HepG2 (cell line): Measurements from ENCODE around the gene CD68. TPM values are rescaled to one million over a fixed set of nuclear protein-coding genes. Genes with fewer than 3 reads are reported as not detected.

Experiments
- EP300 ChIP-seq, 3 experiments: sonication (generic) in 1 of 3; formaldehyde crosslinking in 1 of 3; IDR thresholded peaks; 2 replicates each; pipeline versions ENCODE4 v1.5.1 to v1.6.1; 2011 to 2020; ENCODE audit warnings: low read depth in 2 of 3, low read length in 2 of 3, borderline replicate concordance in 1 of 3, improper control_type of control experiment in 1 of 3, mild to moderate bottlenecking in 1 of 3, missing genetic modification reagents in 1 of 3, moderate library complexity in 1 of 3
- ETS1 ChIP-seq: sonication (generic); formaldehyde crosslinking; IDR thresholded peaks from 2 replicates; pipeline ENCODE4 v1.4.0; 2020; ENCODE audit warnings: missing genetic modification reagents
- HMGA1 ChIP-seq: sonication (generic); formaldehyde crosslinking; conservative IDR thresholded peaks from 2 replicates; pipeline ENCODE4 v1.4.0; 2020; ENCODE audit warnings: missing genetic modification reagents
- KLF11 ChIP-seq: IDR thresholded peaks from 2 replicates; pipeline ENCODE4 v1.6.1; 2016; ENCODE audit warnings: missing compliant biosample characterization
- MBD4 ChIP-seq: IDR thresholded peaks from 2 replicates; pipeline ENCODE4 v1.6.1; 2012; ENCODE audit warnings: low read length, inconsistent platforms, borderline replicate concordance
- MTERF4 ChIP-seq: sonication (generic); formaldehyde crosslinking; IDR thresholded peaks from 2 replicates; pipeline ENCODE4 v1.8.0; 2023; ENCODE audit warnings: mild to moderate bottlenecking, missing genetic modification reagents
- NCOA2 ChIP-seq: sonication (generic); formaldehyde crosslinking; IDR thresholded peaks from 2 replicates; pipeline ENCODE4 v1.8.0; 2022; ENCODE audit warnings: inconsistent platforms
- PITX1 ChIP-seq: sonication (generic); formaldehyde crosslinking; IDR thresholded peaks from 2 replicates; pipeline ENCODE4 v1.5.1; 2020; ENCODE audit warnings: mild to moderate bottlenecking, missing genetic modification reagents
- PREB ChIP-seq: sonication (generic); formaldehyde crosslinking; IDR thresholded peaks from 2 replicates; pipeline ENCODE4 v1.4.0; 2020; ENCODE audit warnings: missing genetic modification reagents
- TRIM24 ChIP-seq: sonication (generic); formaldehyde crosslinking; IDR thresholded peaks from 2 replicates; pipeline ENCODE4 v1.8.0; 2022; ENCODE audit warnings: mild to moderate bottlenecking, missing genetic modification reagents
- ZMAT5 ChIP-seq: sonication (generic); formaldehyde crosslinking; IDR thresholded peaks from 2 replicates; pipeline ENCODE4 v1.5.0; 2020; ENCODE audit warnings: mild to moderate bottlenecking, low read depth, missing genetic modification reagents, borderline replicate concordance
- ZNF20 ChIP-seq: sonication (generic); formaldehyde crosslinking; IDR thresholded peaks from 2 replicates; pipeline ENCODE4 v1.4.0; 2020; ENCODE audit warnings: mild to moderate bottlenecking, moderate library complexity, missing genetic modification reagents
- ZNF253 ChIP-seq: sonication (generic); formaldehyde crosslinking; IDR thresholded peaks from 2 replicates; pipeline ENCODE4 v1.8.0; 2022; ENCODE audit warnings: mild to moderate bottlenecking, missing genetic modification reagents, borderline replicate concordance
- ZNF44 ChIP-seq: sonication (generic); formaldehyde crosslinking; IDR thresholded peaks from 2 replicates; pipeline ENCODE4 v1.5.1; 2020; ENCODE audit warnings: mild to moderate bottlenecking, missing genetic modification reagents
- ZNF451 ChIP-seq: sonication (generic); formaldehyde crosslinking; IDR thresholded peaks from 2 replicates; pipeline ENCODE4 v1.5.0; 2020; ENCODE audit warnings: mild to moderate bottlenecking, missing genetic modification reagents
- ZNF746 ChIP-seq: sonication (generic); formaldehyde crosslinking; IDR thresholded peaks from 2 replicates; pipeline ENCODE4 v1.8.0; 2022; ENCODE audit warnings: mild to moderate bottlenecking, missing genetic modification reagents
- polyA plus RNA-seq, 8 experiments: library from polyadenylated mRNA; depleted of rRNA in 3 of 8; stranded (reverse) in 7 of 8; unstranded in 1 of 8; fragments of >200 nt; fragmentation: Illumina TruSeq in 4 of 8; extraction: Trizol in 4 of 8; gene quantifications; 2 replicates each; pipeline versions ENCODE4 v1.2.1 to v1.2.3, GENCODE V29; 2011 to 2016; ENCODE audit warnings: low read depth in 4 of 8, missing spikeins in 1 of 8, mixed read lengths in 1 of 8; ENCODE audit not compliant: insufficient read depth in 1 of 8
- total RNA-seq, 5 experiments: library from RNA; depleted of rRNA; stranded (reverse); fragments of >200 nt; fragmentation: Illumina TruSeq; extraction: Trizol; gene quantifications; 2 replicates each; pipeline ENCODE4 v1.2.3, GENCODE V29; 2016; ENCODE audit warnings: low read depth in 1 of 5
- TF ChIP-seq, protein P1 (sequence below): sonication (generic); formaldehyde crosslinking; IDR thresholded peaks from 2 replicates; pipeline ENCODE4 v1.4.0; 2020; ENCODE audit warnings: missing genetic modification reagents, borderline replicate concordance
- TF ChIP-seq, protein P2 (sequence below): sonication (generic); formaldehyde crosslinking; IDR thresholded peaks from 2 replicates; pipeline ENCODE4 v1.8.0; 2022; ENCODE audit warnings: mild to moderate bottlenecking, missing genetic modification reagents, borderline replicate concordance
- TF ChIP-seq, protein P3 (sequence below), 2 experiments: sonication (generic) in 1 of 2; formaldehyde crosslinking in 1 of 2; IDR thresholded peaks; 2 replicates each; pipeline versions ENCODE4 v1.4.0 to v1.6.1; 2018 to 2020; ENCODE audit warnings: missing genetic modification reagents in 2 of 2, borderline replicate concordance in 1 of 2, low read depth in 1 of 2, mild to moderate bottlenecking in 1 of 2, missing biosample characterization in 1 of 2

The CD68 gene
- total and polyA plus RNA-seq, 2 of the 13 experiments (the other 11 are each of a cell fraction or from before 2014, with no cell fraction given), result 10.3 to 104 TPM

GRCh38 chr17:7579834-7580603 is 581 bp downstream of the CD68 start (continued):
- TF ChIP-seq PREB (CRISPR knock-in tag), result no peak
- TF ChIP-seq ZNF746 (CRISPR knock-in tag), result no peak
- TF ChIP-seq HMGA1 (CRISPR knock-in tag), result no peak
- no peak for TF ChIP-seq TRIM24 (CRISPR knock-in tag)
- no peak for TF ChIP-seq ZNF253
- TF ChIP-seq, protein P1, sequence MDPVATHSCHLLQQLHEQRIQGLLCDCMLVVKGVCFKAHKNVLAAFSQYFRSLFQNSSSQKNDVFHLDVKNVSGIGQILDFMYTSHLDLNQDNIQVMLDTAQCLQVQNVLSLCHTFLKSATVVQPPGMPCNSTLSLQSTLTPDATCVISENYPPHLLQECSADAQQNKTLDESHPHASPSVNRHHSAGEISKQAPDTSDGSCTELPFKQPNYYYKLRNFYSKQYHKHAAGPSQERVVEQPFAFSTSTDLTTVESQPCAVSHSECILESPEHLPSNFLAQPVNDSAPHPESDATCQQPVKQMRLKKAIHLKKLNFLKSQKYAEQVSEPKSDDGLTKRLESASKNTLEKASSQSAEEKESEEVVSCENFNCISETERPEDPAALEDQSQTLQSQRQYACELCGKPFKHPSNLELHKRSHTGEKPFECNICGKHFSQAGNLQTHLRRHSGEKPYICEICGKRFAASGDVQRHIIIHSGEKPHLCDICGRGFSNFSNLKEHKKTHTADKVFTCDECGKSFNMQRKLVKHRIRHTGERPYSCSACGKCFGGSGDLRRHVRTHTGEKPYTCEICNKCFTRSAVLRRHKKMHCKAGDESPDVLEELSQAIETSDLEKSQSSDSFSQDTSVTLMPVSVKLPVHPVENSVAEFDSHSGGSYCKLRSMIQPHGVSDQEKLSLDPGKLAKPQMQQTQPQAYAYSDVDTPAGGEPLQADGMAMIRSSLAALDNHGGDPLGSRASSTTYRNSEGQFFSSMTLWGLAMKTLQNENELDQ (CRISPR knock-in tag), result no peak
- TF ChIP-seq, protein P2, sequence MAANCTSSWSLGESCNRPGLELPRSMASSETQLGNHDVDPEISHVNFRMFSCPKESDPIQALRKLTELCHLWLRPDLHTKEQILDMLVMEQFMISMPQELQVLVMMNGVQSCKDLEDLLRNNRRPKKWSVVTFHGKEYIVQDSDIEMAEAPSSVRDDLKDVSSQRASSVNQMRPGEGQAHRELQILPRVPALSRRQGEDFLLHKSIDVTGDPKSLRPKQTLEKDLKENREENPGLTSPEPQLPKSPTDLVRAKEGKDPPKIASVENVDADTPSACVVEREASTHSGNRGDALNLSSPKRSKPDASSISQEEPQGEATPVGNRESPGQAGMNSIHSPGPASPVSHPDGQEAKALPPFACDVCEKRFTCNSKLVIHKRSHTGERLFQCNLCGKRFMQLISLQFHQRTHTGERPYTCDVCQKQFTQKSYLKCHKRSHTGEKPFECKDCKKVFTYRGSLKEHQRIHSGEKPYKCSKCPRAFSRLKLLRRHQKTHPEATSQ (CRISPR knock-in tag), result no peak
- no peak for TF ChIP-seq EP300 (IDR thresholded peaks at IDR 0.05; ENCODE audit: low read depth in 2 of 2, low read length in 2 of 2)
- no peak for TF ChIP-seq EP300 (CRISPR knock-in tag; IDR thresholded peaks at IDR 0.05; ENCODE audit: borderline replicate concordance)
- TF ChIP-seq, protein P3, sequence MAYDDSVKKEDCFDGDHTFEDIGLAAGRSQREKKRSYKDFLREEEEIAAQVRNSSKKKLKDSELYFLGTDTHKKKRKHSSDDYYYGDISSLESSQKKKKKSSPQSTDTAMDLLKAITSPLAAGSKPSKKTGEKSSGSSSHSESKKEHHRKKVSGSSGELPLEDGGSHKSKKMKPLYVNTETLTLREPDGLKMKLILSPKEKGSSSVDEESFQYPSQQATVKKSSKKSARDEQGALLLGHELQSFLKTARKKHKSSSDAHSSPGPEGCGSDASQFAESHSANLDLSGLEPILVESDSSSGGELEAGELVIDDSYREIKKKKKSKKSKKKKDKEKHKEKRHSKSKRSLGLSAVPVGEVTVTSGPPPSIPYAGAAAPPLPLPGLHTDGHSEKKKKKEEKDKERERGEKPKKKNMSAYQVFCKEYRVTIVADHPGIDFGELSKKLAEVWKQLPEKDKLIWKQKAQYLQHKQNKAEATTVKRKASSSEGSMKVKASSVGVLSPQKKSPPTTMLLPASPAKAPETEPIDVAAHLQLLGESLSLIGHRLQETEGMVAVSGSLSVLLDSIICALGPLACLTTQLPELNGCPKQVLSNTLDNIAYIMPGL (CRISPR knock-in tag; IDR thresholded peaks at IDR 0.05; ENCODE audit: borderline replicate concordance in 1 of 2, low read depth in 1 of 2), result 0 out of 4 replicates have a peak, but pooled peaks of 1 of the 2 experiments have one; percentile 7
- TF ChIP-seq ZNF44, result no peak
- TF ChIP-seq NCOA2, result no peak
- no peak for TF ChIP-seq PITX1 (CRISPR knock-in tag)
- TF ChIP-seq ZNF20 (CRISPR knock-in tag), result no peak
- no peak for TF ChIP-seq ETS1
- no peak for TF ChIP-seq KLF11 (CRISPR knock-in tag)
- no peak for TF ChIP-seq MTERF4 (CRISPR knock-in tag)
- no peak for TF ChIP-seq ZMAT5
- TF ChIP-seq ZNF451 (CRISPR knock-in tag), result no peak
- TF ChIP-seq MBD4, result no peak
